Measurements from ENCODE around the gene ST6GALNAC6. TPM values are rescaled to one million over a fixed set of nuclear protein-coding genes. Genes with fewer than 3 reads are reported as not detected.

ST6GALNAC6 gene
- polyA plus RNA-seq, 1 donor from 2014 or later: 44.2 TPM

GRCh38 chr9:127945338-127945737 lies 45.9 kb upstream of the ST6GALNAC6 start:
- Histone ChIP-seq H3K4me3 (ENCODE audit: low read length) (no peak overlapping the region), H3K27me3 (ENCODE audit: insufficient read depth, low read depth, low read length) (no peaks in the 10 kb centered on the region), H3K27ac (ENCODE audit: low read length) (no peak overlapping the region), H3K36me3 (ENCODE audit: insufficient read depth, low read length) (no peaks in the 10 kb centered on the region), H2AFZ (ENCODE audit: low read depth, low read length) (no peak overlapping the region), H3F3A (ENCODE audit: insufficient read depth, low read length, poor library complexity, severe bottlenecking) (no peaks in the 10 kb centered on the region), H4K20me1 (ENCODE audit: insufficient read depth) (no peaks in the 10 kb centered on the region), H3K9me2 (ENCODE audit: insufficient read depth, low read length) (no peaks in the 10 kb centered on the region), H3K9me3 (ENCODE audit: low read length) (no peaks in the 10 kb centered on the region), H3K9ac (ENCODE audit: low read length) (no peak overlapping the region), H3K79me2 (replicated peaks; ENCODE audit: insufficient read depth, low read length) (no peaks in the 10 kb centered on the region), H3K4me2 (ENCODE audit: low read length) (no peak overlapping the region)
- TF ChIP-seq TAF1 (IDR thresholded peaks at IDR 0.05; ENCODE audit: low read depth) (no peak), POLR2AphosphoS5 (IDR thresholded peaks at IDR 0.05) (no peak), RAD21 (conservative IDR thresholded peaks at IDR 0.05) (no peak), CTCF (IDR thresholded peaks at IDR 0.05; ENCODE audit: poor library complexity, severe bottlenecking) (no peak), EZH2 (IDR thresholded peaks at IDR 0.05; ENCODE audit: borderline replicate concordance, insufficient read depth, low read length, poor library complexity, severe bottlenecking) (no peak), EP300 (conservative IDR thresholded peaks at IDR 0.05; ENCODE audit: poor library complexity, severe bottlenecking) (no peak), MXI1 (conservative IDR thresholded peaks at IDR 0.05; ENCODE audit: poor library complexity, severe bottlenecking) (no peak), SMC3 (conservative IDR thresholded peaks at IDR 0.05; ENCODE audit: poor library complexity) (no peak)
- TF ChIP-seq, protein P1, sequence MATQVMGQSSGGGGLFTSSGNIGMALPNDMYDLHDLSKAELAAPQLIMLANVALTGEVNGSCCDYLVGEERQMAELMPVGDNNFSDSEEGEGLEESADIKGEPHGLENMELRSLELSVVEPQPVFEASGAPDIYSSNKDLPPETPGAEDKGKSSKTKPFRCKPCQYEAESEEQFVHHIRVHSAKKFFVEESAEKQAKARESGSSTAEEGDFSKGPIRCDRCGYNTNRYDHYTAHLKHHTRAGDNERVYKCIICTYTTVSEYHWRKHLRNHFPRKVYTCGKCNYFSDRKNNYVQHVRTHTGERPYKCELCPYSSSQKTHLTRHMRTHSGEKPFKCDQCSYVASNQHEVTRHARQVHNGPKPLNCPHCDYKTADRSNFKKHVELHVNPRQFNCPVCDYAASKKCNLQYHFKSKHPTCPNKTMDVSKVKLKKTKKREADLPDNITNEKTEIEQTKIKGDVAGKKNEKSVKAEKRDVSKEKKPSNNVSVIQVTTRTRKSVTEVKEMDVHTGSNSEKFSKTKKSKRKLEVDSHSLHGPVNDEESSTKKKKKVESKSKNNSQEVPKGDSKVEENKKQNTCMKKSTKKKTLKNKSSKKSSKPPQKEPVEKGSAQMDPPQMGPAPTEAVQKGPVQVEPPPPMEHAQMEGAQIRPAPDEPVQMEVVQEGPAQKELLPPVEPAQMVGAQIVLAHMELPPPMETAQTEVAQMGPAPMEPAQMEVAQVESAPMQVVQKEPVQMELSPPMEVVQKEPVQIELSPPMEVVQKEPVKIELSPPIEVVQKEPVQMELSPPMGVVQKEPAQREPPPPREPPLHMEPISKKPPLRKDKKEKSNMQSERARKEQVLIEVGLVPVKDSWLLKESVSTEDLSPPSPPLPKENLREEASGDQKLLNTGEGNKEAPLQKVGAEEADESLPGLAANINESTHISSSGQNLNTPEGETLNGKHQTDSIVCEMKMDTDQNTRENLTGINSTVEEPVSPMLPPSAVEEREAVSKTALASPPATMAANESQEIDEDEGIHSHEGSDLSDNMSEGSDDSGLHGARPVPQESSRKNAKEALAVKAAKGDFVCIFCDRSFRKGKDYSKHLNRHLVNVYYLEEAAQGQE (IDR thresholded peaks at IDR 0.05; ENCODE audit: borderline replicate concordance): no peak

DNA sequence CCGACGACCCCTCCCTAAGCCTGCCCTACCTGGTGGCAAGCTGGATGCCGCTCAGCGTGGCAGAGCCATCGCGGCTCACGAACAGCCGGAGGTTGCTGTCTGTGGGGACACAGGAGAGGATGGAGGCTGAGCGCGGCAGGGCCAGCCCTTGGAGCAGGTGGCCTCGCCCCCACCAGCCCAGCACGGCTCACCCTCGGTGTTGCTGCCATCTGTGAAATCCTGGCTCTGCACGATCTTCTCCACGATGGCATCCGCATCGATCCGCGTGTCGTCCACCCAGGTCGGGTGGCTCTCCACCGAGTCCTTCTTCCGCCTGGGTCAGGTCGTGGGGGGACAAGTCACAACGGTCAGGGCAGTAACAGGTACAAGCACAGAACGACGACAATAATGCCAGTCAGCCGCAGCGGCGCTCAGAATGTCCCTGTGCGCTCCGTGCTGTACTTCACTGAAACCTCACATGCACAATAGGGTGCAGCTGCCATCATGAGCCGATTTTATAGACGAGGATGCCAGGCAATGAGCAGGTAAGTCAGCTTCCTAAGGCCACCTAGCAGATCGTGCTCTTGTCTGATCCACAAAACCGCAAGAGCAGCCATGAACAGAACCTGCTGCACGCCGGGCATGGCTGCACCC lies 45.3 kb upstream of the ST6GALNAC6 start:
- Histone ChIP-seq H3K27ac (ENCODE audit: low read length) (no peak overlapping the region), H3K9me2 (ENCODE audit: insufficient read depth, low read length) (no peaks in the 10 kb centered on the region), H3K9ac (ENCODE audit: low read length) (no peak overlapping the region), H3K4me3 (ENCODE audit: low read length) (no peak overlapping the region), H3K9me3 (ENCODE audit: low read length) (no peaks in the 10 kb centered on the region), H3F3A (ENCODE audit: insufficient read depth, low read length, poor library complexity, severe bottlenecking) (no peaks in the 10 kb centered on the region), H3K4me2 (ENCODE audit: low read length) (no peak overlapping the region), H3K79me2 (replicated peaks; ENCODE audit: insufficient read depth, low read length) (no peaks in the 10 kb centered on the region), H4K20me1 (ENCODE audit: insufficient read depth) (no peaks in the 10 kb centered on the region), H3K36me3 (ENCODE audit: insufficient read depth, low read length) (no peaks in the 10 kb centered on the region), H3K27me3 (ENCODE audit: insufficient read depth, low read depth, low read length) (no peaks in the 10 kb centered on the region), H2AFZ (ENCODE audit: low read depth, low read length) (no peak overlapping the region)
- TF ChIP-seq MXI1 (conservative IDR thresholded peaks at IDR 0.05; ENCODE audit: poor library complexity, severe bottlenecking) (no peak), SMC3 (conservative IDR thresholded peaks at IDR 0.05; ENCODE audit: poor library complexity) (no peak), CTCF (IDR thresholded peaks at IDR 0.05; ENCODE audit: poor library complexity, severe bottlenecking) (no peak), POLR2AphosphoS5 (IDR thresholded peaks at IDR 0.05) (no peak), EP300 (conservative IDR thresholded peaks at IDR 0.05; ENCODE audit: poor library complexity, severe bottlenecking) (no peak)

Data from neural cell (in vitro differentiated cells).